Measurements from ENCODE around the gene PYGB.

Gene PYGB

GRCh38 chr20:25295386-25296093 lies 47.7 kb downstream of the PYGB start:
- TF ChIP-seq CTCF (IDR thresholded peaks at IDR 0.05; ENCODE audit: low read depth, low read length) = no peak
- DNase-seq (ENCODE audit: extremely low read depth, low read depth) = no peak

- no peak for DNase-seq (ENCODE audit: extremely low read depth, low read depth)
- peak; percentile 30 for TF ChIP-seq CTCF (IDR thresholded peaks at IDR 0.05; ENCODE audit: low read depth, low read length)
Observed at GRCh38 chr20:25296094-25297093, 48.5 kb downstream of the PYGB start.

- TF ChIP-seq CTCF (IDR thresholded peaks at IDR 0.05; ENCODE audit: low read depth, low read length) = no peak
Observed at GRCh38 chr20:25297141-25297905, 49.4 kb downstream of the PYGB start.

GRCh38 chr20:25299806-25300205 lies 51.9 kb downstream of the PYGB start:
- no peak; the same call in none of the 2 replicates for TF ChIP-seq CTCF (IDR thresholded peaks at IDR 0.05; ENCODE audit: low read depth, low read length)
- no peak for DNase-seq (ENCODE audit: extremely low read depth, low read depth)

More at GRCh38 chr20:25297141-25297905, 49.4 kb downstream of the PYGB start:
- DNase-seq (ENCODE audit: extremely low read depth, low read depth) = no peak

GRCh38 chr20:25300496-25301170 lies 52.7 kb downstream of the PYGB start:
- DNase-seq (ENCODE audit: extremely low read depth, low read depth) = no peak
- TF ChIP-seq CTCF (IDR thresholded peaks at IDR 0.05; ENCODE audit: low read depth, low read length) = no peak; the same call in 1 of the 2 replicates

- no peak for TF ChIP-seq CTCF (IDR thresholded peaks at IDR 0.05; ENCODE audit: low read depth, low read length)
- no peak for DNase-seq (ENCODE audit: extremely low read depth, low read depth)
Observed at GRCh38 chr20:25301357-25301920, 53.6 kb downstream of the PYGB start.

Data from AG09319 (cell line).